22Rv1 (cell line): ENCODE results near the gene ALDH6A1.
A peak's percentile ranks its signal among the peaks of the same experiment; 100 is the strongest.
"Not testable (repeated sequence)": the region's sequence is repeated elsewhere in the genome, so short reads cannot be mapped to it uniquely, and the experiment has no call there.

Source experiments
- H3K27ac ChIP-seq: fragments of 450-650 bp; 2 replicates; pipeline ENCODE4 v1.5.1; 2017
- ZFX ChIP-seq: fragments of 450-650 bp; IDR thresholded peaks from 2 replicates; pipeline ENCODE4 v1.6.1; 2017; ENCODE audit warnings: antibody characterized with exemption, borderline replicate concordance
- TF ChIP-seq, protein P1 (sequence below): fragments of 450-650 bp; IDR thresholded peaks from 2 replicates; pipeline ENCODE4 v1.5.1; 2017; ENCODE audit warnings: mild to moderate bottlenecking

The ALDH6A1 gene

DNA sequence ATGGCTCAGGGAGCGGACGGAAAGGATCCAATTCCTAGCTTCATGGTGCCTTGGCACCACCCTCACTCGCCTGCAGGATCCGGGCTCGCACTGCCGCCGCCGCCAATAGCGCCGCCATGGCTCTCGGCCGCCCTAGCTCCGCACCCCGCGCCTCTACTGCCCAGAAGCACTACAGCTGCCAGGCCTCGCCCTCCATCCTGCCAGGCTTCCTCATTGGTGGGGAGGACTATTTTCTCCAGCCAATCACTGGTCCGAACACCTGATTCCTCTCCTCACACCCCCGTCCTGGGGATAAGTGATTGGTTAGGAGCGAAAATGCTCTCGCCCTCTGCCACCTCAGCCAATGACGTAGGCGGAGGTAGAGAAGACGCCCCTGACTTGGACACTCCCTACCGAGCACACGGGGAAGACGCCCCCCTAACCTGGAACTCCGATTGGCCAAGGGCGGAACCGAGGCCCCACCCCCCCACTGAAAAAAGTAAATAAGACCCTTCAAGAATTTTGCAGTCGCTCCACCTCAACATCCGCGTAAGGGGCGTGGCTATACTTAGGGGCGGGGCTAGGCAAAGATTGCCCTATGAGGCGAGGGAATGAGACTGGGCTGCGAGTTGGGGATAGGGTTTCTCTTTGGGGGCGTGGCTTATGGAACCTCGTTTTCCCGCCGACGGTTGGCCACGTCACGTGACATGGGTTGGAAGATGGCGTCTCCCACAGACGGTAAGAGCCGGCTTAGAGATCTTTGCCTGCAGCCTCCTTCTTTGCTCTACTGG is at the start of gene ALDH6A1, which contains the start of gene LIN52:
Gene ALDH6A1 (minus strand): TSS at position 177 of the 770 bp plus-strand sequence. CDS start 59 bp downstream, at position 118.
Gene LIN52 (plus strand): TSS at position 680 of the 770 bp plus-strand sequence. CDS start 19 bp downstream, at position 699.
- TF ChIP-seq ZFX = no peak
- TF ChIP-seq, protein P1, sequence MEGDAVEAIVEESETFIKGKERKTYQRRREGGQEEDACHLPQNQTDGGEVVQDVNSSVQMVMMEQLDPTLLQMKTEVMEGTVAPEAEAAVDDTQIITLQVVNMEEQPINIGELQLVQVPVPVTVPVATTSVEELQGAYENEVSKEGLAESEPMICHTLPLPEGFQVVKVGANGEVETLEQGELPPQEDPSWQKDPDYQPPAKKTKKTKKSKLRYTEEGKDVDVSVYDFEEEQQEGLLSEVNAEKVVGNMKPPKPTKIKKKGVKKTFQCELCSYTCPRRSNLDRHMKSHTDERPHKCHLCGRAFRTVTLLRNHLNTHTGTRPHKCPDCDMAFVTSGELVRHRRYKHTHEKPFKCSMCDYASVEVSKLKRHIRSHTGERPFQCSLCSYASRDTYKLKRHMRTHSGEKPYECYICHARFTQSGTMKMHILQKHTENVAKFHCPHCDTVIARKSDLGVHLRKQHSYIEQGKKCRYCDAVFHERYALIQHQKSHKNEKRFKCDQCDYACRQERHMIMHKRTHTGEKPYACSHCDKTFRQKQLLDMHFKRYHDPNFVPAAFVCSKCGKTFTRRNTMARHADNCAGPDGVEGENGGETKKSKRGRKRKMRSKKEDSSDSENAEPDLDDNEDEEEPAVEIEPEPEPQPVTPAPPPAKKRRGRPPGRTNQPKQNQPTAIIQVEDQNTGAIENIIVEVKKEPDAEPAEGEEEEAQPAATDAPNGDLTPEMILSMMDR = peak; percentile 33
- H3K27ac ChIP-seq = peak within 1 kb of the TSS; percentile 78

DNA sequence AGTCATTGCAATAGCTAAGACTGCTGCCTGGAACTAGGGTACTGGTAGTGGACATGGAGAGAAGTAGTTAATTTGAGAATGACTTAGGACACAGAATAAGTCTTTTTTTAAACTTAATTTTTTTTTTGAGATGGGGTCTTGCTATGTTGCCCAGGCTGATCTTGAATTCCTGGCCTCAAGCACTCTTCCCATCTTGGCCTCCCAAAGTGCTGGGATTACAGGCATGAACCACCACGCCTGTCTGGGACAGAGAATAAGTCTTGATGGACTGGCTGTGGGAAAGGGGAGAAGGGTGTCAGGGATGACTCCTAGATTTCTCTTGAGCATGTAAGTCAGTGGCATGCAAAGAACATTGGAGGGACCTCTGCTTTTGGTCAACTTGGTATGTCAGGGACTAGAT is 43.4 kb upstream of the ALDH6A1 start:
- H3K27ac ChIP-seq = no peak overlapping the region
- TF ChIP-seq, protein P1 = no peak
- TF ChIP-seq ZFX = no peak

DNA sequence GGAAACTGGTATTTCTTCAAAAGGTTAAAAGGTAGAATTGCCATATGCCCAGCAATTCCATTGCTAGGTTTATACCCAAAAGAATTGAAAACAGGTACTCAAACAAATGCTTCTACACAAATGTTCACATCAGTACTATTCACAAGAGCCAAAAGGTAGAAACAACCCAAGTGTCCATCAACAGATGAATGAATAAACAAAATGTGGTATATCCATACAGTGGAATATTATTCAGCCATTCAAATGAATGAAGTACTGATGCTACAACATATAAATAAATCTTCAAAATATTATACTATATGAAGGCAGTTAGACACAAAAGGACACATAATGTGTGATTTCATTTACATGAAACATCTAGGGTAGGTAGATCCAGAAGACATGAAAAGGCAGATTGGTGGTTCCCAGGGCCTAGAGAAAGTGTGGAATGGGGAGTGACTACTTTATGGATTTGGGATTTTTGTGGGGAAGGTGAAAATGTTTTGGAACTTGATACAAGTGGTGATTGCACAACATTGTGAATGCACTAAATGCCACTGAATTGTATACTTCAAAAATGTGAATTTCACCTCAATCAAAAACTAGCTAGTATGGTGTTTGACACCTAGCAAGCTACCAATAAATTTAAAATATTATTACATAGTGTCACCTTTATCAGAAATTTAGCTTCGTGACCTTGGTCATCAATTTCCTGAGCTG is 42.2 kb upstream of the ALDH6A1 start:
- H3K27ac ChIP-seq = no peak overlapping the region
- TF ChIP-seq, protein P1 = no peak
- no peak for TF ChIP-seq ZFX

DNA sequence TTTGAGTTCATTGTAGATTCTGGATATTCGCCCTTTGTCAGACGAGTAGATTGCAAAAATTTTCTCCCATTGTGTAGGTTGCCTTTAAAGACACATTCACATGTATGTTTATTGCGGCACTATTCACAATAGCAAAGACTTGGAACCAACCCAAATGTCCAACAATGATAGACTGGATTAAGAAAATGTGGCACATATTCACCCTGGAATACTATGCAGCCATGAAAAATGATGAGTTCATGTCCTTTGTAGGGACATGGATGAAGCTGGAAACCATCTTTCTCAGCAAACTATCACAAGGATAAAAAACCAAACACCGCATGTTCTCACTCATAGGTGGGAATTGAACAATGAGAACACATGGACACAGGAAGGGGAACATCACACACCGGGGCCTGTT is 41.2 kb upstream of the ALDH6A1 start:
- not testable (repeated sequence) for H3K27ac ChIP-seq

DNA sequence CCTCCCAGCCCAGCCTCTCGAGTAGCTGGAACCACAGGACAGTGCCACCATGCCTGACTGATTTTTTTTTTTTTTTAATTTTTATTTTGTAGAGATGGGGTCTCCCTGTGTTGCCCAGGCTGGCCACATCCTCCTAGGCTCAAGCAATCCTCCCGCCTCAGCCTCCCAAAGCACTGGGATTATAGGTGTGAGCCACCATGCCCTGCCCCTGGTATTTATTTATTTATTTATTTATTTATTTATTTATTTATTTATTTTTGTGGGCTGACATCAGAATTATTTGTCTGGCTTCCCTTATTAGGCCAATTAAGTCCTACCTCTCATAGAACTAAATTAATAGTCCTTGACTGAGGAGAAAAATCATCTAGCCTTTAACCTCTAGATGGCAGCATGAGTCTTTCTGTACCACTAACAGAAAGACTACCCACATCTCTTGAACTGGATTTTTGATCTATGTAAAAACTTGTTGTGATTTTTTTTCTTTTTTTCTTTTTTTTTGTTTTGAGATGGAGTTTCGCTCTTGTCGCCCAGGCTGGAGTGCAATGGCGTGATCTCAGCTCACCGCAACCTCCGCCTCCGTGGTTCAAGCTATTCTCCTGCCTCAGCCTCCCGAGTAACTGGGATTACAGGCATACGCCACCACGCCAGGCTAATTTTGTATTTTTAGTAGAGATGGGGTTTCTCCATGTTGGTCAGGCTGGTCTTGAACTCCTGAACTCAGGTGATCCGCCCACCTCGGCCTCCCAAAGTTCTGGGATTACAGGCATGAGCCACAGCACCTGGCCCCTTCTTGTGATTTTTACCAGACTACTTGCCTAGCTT is 27.4 kb upstream of the ALDH6A1 start:
- not testable (repeated sequence) for H3K27ac ChIP-seq
- TF ChIP-seq, protein P1 = peak; percentile 75

DNA sequence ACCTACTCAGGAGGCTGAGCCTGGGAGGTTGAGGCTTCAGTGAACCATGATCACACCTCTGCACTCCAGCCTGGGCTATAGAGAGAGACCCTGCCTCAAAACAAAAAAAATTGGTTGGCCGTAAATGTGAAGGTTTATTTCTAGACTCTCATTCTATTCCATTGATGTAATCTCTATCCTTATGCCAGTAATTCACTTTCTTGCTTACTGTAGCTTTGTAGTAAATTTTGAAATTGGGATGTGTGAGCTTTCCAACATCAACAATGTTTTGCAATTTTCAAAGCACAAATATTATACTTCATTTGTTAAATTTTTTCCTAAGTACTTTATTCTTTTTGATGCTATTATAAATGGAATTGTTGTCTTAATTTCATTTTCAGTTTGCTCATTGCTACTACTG is 25.1 kb upstream of the ALDH6A1 start:
- no peak for TF ChIP-seq ZFX
- TF ChIP-seq, protein P1 = no peak
- H3K27ac ChIP-seq = no peak overlapping the region

DNA sequence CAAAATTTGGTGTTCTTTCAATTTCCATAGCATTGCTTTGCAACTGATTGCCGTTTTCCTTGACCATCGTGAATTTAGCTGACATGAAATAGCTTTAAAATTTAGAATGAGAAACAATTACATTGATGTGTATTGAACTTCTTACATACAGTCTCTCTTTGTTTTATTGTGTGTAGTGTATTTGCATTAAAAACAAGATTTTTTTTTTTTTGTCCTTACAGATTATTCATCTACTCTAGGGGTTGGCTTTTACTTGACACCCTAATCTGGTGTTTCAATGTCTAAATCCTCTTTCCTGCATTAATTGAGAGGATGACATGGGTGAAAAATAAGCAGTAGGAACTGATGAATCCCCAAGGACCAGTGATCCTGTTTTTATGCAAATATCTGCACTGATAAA is 21.1 kb upstream of the ALDH6A1 start:
- TF ChIP-seq, protein P1 = no peak
- no peak for TF ChIP-seq ZFX

More for the DNA sequence above, 21.1 kb upstream of the ALDH6A1 start:
- no peak overlapping the region for H3K27ac ChIP-seq
